HAP-1 (cell line): Measurements from ENCODE around the gene HMCES.

Experiments used
- DNase-seq, 2 experiments: peaks; one replicate each; pipeline ENCODE4 v3.0.0-alpha.2; 2016 to 2020; ENCODE audit warnings: low spot score in 2 of 2
- H3K27me3 ChIP-seq: fragments of 250-450 bp; sonication (Bioruptor Pico); 2 replicates; pipeline ENCODE4 v1.5.1; 2020; ENCODE audit warnings: low read depth, mild to moderate bottlenecking, moderate library complexity
- H3K36me3 ChIP-seq: fragments of 250-450 bp; sonication (Bioruptor Pico); replicated peaks from 2 replicates; pipeline ENCODE4 v1.5.1; 2020; ENCODE audit warnings: mild to moderate bottlenecking
- H3K4me1 ChIP-seq: fragments of 250-450 bp; sonication (Bioruptor Pico); 2 replicates; pipeline ENCODE4 v1.5.1; 2020; ENCODE audit warnings: mild to moderate bottlenecking
- H3K4me3 ChIP-seq: fragments of 250-450 bp; sonication (Bioruptor Pico); 2 replicates; pipeline ENCODE4 v1.5.1; 2020; ENCODE audit warnings: mild to moderate bottlenecking, moderate library complexity
- H3K9me3 ChIP-seq: fragments of 250-450 bp; sonication (Bioruptor Pico); 2 replicates; pipeline ENCODE4 v1.5.1; 2020; ENCODE audit warnings: mild to moderate bottlenecking, moderate library complexity
- in situ Hi-C: fragments of 300-500 bp; cut with MboI; formaldehyde crosslinking; loops from 3 replicates; pipeline ENCODE4 v1.14.3; 2020; ENCODE audit warnings: low sequenced_read_pairs, inconsistent platforms, mixed read lengths

HMCES gene

DNA sequence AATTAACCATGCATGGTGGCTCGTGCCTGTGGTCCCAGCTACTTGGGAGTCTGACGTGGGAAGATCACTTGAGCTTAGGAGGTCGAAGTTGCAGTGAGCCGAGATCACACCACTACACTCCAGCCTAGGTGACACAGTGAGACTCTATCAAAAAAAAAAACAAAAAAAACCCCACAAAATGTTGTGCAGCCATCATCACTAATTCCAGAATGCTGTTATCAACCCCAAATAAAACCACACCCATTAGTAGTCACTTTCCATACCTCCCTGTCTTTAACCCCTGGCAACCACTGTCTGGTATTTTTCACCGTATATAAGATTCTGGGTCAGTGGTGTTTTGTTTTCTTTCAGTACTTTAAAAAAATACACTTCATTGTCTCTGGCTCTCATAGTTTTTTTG is 16.6 kb downstream of the HMCES start:
- Histone ChIP-seq H3K27me3 (no peaks in the 10 kb centered on the region), H3K4me3 (no peak overlapping the region), H3K4me1 (no peaks in the 10 kb centered on the region), H3K36me3 (peaks cover 40% of the 10 kb centered on the region), H3K9me3 (no peaks in the 10 kb centered on the region)
- in situ Hi-C loops = no loop called here
- DNase-seq = no peak

DNA sequence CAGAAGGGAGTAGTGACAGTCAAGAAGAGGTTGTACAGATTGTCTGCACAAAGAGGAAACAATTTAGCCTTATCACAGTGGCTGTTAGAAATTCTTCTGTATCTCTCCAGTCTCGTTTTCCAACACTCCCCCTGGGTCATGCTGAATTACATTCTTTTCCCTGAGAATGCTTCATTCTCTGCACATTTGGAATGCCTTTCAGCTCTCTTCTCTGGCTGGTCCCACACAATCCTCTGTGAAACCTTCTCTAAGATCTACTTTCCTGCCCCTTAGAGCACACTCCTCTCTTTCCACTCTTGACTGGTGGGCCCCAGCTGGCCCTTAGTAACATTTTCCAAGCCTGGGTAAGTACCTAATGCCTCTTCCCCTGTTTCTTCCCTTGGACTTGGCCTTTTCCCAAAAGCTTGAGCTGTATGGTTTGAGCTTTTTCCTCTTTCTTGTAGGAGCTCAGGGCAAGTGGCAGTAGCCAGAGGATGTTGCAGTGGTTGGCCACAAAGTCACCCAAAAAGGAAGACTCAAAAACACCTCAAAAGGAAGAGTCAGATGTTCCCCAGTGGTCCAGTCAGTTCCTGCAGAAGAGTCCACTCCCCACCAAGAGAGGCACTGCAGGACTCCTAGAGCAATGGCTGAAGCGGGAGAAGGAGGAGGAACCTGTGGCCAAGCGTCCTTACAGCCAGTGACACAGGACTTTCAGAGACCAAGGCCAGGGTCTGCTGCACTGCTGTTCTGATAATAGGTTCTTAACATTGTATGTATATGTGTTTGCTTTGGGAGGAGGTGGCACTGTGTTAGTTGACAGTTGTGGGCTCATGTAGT is 25.7 kb downstream of the HMCES start:
- Histone ChIP-seq H3K9me3 (no peaks in the 10 kb centered on the region), H3K4me3 (no peak overlapping the region), H3K36me3 (peaks cover 32% of the 10 kb centered on the region), H3K27me3 (no peaks in the 10 kb centered on the region), H3K4me1 (no peaks in the 10 kb centered on the region)
- in situ Hi-C loops = no loop called here
- DNase-seq = no peak

DNA sequence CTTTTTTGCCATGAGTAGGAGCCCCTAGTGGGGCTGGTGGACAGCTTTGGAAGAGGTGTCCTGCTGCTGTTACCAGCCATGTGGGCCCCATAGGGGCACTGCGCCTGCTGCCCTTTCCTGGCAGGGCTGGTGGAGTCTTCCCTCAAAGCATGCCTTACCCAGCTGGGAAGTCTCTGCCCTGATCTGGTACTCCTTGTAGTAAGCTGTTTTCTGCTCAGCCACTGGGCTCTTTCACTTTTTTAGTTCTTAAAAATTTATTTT is 26.2 kb downstream of the HMCES start:
- peaks cover 31% of the 10 kb centered on the region for H3K36me3 ChIP-seq
- no peaks in the 10 kb centered on the region for H3K27me3 ChIP-seq
- H3K4me1 ChIP-seq = no peaks in the 10 kb centered on the region
- in situ Hi-C loops = no loop called here
- DNase-seq = no peak
- H3K9me3 ChIP-seq = no peaks in the 10 kb centered on the region
- no peak overlapping the region for H3K4me3 ChIP-seq

DNA sequence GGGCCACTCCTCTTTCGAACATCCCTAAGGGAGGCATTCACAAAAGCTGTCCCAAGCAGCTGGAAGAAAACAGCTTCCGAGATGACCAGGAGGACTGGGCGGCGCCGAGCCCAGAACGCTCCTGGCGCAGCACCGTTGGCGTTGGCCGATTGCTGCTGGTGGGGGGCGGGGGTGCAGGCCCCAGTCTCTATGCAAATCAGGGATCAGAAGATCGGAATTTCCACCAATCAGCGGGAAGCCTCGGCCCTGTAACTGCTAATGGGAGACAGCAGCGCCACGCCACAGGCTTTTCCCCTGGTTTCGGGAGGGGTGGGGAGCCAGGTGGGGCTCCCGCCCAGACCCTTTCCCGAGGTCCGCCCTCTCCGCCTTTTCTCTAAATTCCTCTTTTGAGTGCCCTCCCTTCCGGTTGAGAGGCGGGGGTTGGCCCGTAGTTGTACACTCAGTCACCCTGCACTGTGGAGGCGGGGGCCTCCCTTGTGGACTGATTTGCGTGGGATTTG is 27.0 kb downstream of the HMCES start:
- in situ Hi-C loops = no loop called here
- peaks cover 31% of the 10 kb centered on the region for H3K36me3 ChIP-seq
- H3K4me3 ChIP-seq = no peak overlapping the region
- no peaks in the 10 kb centered on the region for H3K27me3 ChIP-seq
- no peak for DNase-seq
- H3K9me3 ChIP-seq = no peaks in the 10 kb centered on the region
- no peaks in the 10 kb centered on the region for H3K4me1 ChIP-seq

DNA sequence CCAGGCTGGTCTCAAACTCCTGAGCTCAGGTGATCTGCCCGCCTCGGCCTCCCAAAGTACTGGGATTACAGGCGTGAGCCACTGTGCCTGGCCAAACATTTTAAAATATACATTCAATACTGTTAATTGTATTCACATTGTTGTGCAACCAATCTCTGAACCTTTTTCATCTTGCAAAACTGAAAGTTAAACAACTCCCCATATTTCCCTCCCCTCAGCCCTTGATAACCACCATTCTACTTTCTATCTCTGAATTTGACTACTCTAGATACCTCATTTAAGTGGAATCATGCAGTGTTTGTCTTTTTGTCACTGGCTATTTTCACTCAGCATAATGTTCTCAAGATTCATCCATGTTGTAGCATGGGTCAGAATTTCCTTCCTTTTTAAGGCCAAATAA is 30.0 kb downstream of the HMCES start:
- no peaks in the 10 kb centered on the region for H3K27me3 ChIP-seq
- in situ Hi-C loops = no loop called here
- no peaks in the 10 kb centered on the region for H3K9me3 ChIP-seq
- H3K4me3 ChIP-seq = no peak overlapping the region
- no peaks in the 10 kb centered on the region for H3K4me1 ChIP-seq
- H3K36me3 ChIP-seq = peaks cover 18% of the 10 kb centered on the region
- no peak for DNase-seq

DNA sequence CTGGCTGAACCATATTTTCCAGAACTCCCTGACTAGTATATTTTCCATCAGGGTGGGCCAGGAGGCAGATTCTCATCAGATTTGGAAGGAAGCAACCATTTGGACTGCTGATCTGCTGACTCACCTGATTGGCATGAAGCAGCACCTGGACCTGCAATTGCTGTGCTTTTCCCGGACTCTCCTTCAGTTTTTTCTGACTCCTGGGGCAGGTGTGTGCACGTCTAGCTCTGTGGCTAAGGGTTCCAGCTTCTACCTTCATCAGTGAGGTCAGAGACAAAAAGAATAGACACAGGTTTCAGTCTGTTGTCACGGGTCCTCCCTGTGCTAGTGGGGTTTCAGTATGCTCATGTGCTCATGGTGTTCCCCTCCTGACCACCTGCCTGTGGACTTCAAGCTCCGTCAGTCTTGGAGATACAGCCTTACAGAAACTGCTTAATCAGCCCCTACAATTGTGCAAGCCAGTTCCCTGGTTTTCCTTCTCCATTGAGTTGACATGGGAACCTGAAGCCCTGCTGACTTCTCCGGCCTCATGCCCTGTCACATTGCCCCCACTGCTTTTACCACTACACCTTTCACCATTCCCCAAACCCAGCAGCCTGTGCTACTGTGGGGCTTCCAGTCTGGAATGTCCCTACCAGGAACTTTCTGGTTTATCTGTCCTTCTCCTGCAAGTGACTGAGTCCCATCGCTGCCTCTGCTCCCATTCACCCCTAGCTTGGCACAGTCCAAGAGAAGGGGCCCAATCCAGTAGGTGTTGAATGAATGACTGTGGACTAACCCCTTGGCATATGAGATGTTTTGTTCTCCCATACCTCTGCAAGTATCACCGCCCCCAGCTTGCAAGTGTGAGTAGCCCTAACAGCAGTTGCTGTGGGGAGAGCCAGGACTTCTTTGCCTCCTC is 31.7 kb downstream of the HMCES start:
- H3K4me3 ChIP-seq = no peak overlapping the region
- H3K27me3 ChIP-seq = no peaks in the 10 kb centered on the region
- in situ Hi-C loops = no loop called here
- peaks cover 5% of the 10 kb centered on the region for H3K36me3 ChIP-seq
- H3K9me3 ChIP-seq = no peaks in the 10 kb centered on the region
- no peaks in the 10 kb centered on the region for H3K4me1 ChIP-seq
- DNase-seq = no peak

DNA sequence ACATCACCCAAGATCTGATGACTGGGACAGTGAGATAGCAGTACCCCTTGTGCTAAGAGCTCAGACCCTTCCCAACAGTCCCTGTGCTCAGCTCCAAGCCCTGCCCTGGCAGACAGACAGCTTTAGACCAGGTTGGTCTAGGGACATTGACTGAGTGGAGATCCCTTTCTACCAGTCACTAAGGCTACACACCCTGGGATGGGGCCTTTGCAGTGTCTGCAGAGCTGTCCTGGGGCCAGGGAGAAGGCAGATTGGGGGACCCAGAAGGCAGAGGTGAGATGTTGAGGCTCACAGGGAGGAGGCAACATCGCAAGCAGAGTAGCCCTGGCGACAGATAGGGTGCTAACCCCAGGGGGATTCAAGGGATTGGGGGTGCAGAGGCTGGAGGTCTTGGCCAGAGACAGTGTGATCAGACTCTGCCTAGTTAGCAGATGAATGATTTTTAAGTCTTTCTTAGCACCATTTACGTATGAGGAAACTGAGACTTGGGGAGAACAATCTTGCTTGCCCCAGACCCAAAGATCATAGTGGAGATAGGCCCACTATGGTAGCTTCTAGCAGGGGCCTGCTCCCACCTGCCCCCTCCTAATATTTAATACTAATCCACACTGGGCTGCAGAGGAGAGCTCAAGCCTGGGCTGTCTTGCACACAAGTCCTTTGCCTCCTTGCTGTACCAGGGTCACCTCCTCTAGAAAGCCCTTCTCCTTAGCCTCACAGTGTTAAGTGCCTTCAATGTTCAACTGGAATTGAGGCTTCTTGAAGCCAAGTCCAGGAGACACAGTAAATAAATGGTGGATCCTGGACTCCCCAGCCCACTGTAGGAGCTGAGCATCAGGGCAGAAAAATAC is 32.6 kb downstream of the HMCES start:
- Histone ChIP-seq H3K4me1 (no peaks in the 10 kb centered on the region), H3K36me3 (no peaks in the 10 kb centered on the region; the same call in 1 of the 2 replicates), H3K27me3 (no peaks in the 10 kb centered on the region), H3K4me3 (no peak overlapping the region), H3K9me3 (no peaks in the 10 kb centered on the region)
- no peak for DNase-seq
- in situ Hi-C loops = no loop called here

DNA sequence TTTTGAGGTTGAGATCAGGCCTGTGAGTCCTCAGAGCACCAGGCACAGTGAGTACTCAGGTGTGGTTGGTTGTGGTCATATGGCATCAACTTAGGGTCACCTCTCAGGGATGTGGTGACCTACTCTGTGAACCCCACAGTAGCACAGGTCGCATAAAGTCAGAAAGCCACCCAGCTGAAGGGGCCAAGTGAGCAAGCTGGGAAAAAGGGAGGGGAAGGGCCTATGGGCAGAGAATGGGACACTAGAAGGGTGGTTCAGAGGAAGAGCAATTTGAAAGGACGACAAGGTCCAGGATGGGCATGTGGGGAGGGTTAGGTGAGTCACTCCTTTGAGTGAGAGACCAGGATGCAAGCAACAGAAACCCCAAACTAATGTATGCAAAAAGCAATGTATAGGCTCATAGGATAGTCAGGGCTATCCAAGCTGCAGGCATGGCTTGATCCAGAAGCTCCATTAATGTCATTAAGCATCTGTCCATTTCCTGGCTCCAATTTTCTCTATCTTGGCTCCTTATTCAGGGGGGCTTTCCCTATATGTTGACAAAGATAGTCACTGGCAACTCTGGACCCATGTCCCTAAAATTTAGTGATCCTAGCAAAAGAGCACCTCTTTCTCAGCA is 33.5 kb downstream of the HMCES start:
- Histone ChIP-seq H3K9me3 (no peaks in the 10 kb centered on the region), H3K4me1 (no peaks in the 10 kb centered on the region), H3K27me3 (no peaks in the 10 kb centered on the region), H3K4me3 (no peak overlapping the region), H3K36me3 (no peaks in the 10 kb centered on the region; the same call in 1 of the 2 replicates)
- in situ Hi-C loops = no loop called here
- no peak for DNase-seq

DNA sequence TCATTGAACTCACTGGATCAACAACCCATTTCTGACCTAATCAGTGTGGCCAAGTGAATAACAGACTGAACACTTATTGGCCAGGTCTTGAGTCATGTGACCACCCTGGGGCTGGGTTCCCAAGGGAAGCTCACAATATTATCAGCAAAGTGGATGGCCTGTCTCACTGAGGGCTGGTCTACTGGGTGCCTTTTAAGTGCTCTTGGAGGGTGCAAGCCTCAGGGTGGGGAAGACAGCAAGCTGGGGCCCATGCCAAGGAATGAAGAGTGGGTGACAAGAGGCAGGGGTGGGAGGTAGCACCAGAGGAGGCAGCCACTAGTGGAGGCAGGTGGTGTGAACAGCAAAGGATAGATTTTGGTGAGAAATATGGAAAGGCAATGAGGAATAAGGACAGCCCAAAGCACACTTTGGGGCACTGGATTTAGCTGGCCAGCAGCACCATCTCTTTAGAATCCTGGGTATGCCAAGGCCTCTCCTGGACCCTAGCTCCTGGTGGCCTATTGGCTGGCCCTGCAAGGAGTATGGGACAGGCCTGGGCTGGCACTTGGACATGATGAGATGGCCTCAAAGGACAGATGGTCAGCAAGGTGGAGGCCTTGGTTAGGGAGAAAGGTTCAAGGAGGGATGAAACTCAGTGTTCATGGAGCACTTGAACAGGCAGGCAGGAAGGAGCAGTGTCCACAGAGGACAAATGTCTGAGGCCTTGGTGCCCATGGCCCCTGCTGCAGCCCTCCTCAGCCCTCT is 34.2 kb downstream of the HMCES start:
- no peak overlapping the region for H3K4me3 ChIP-seq
- in situ Hi-C loops = no loop called here
- no peaks in the 10 kb centered on the region; the same call in 1 of the 2 replicates for H3K36me3 ChIP-seq
- no peaks in the 10 kb centered on the region for H3K9me3 ChIP-seq
- H3K27me3 ChIP-seq = no peaks in the 10 kb centered on the region
- DNase-seq = no peak
- no peaks in the 10 kb centered on the region for H3K4me1 ChIP-seq

DNA sequence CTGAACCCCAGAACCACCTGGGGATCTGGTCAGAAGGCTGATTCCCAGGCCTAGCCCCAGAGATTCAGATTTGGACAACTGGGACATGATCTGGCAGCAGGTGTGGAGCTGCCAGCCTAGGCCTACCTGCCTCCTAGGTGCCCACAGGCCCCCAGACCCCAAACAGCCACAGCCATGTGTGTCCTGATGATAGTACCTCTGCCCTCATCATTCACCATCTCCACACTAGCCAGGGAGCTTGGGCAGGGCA is 34.7 kb downstream of the HMCES start:
- no peak for DNase-seq
- no peaks in the 10 kb centered on the region; the same call in 1 of the 2 replicates for H3K36me3 ChIP-seq
- H3K4me1 ChIP-seq = no peaks in the 10 kb centered on the region
- H3K4me3 ChIP-seq = no peak overlapping the region
- in situ Hi-C loops = no loop called here
- H3K9me3 ChIP-seq = no peaks in the 10 kb centered on the region
- H3K27me3 ChIP-seq = no peaks in the 10 kb centered on the region

DNA sequence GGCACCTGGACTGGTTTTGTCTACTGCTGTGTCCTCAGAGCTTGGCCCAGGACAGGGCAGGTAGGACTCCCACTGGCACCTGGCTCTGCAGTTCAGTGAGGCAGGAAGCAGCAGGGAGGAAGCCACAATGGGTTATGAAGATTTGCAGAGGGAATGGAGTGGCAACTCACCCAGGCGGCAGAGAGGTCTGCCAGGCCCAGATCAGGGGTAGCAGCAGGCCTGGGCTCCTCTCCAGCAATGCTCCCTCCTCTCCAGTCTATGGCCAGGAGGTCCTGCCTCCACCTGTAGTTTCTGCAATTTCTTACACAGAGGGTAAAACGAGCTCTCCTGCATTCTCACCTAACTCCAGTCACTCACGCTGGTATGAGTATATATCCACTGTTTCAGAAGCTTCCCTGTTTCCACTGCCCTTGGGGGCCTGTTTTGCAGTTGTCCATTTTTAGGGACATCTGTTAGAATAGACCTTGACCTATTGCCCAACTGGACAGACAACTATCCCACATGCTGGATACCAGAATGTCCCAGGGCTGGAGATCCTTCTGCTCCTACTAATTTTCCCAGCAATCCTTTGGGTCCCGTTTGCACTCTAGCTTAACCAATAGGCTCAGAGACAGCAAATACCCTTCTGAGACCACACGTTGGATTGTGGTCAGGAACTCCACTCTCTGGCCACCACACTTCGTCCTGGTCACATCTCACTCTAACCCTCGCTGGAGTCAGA is 35.2 kb downstream of the HMCES start:
- Histone ChIP-seq H3K4me3 (peak overlapping the region; percentile 82), H3K9me3 (no peaks in the 10 kb centered on the region), H3K36me3 (no peaks in the 10 kb centered on the region; the same call in 1 of the 2 replicates), H3K4me1 (no peaks in the 10 kb centered on the region), H3K27me3 (no peaks in the 10 kb centered on the region)
- peak in 1 of 2 experiments; percentile 24 for DNase-seq
- in situ Hi-C loops = no loop called here

DNA sequence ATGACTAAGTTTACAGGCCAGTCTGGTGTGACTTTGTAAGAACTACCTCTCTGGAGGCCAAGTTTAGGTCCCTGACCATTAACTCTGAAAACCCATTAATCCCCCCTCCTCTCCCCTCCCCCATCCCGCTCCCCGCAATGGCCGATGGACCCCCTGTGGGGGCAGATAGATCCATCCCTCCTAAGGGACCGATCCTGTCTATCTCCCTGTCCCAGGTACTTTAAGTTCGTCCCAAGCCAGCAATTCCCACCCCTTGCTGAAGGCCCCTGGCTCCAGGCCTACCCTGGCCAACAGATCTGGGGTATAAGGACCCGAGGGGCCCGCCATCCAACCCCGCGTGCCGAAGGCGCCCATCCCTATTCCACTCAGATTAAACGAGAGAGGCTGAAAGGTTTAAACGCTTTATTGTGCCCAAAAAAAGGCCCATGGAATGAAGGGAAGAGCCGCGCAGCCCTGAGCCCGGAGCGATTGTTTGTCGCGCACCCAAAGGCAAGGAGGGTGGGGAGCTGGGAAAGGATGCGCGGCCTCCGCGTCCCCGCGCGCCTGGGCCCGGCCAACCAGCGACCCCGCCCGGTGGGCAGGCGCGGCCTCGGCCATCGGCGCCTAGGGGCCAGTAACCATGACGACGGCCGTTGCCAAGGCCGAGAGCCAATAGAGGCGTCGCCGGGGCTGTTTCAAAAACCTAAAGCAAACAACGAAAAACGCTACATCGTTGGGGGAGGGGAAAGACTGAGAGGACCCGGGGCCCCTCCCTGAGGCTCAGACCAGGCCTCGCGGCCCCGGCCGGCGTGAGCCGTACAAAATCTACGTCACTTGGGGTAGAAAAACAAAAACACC is 35.9 kb downstream of the HMCES start:
- no peaks in the 10 kb centered on the region for H3K27me3 ChIP-seq
- peak; percentile 92 to 95 for DNase-seq
- no peaks in the 10 kb centered on the region for H3K4me1 ChIP-seq
- H3K4me3 ChIP-seq = peak overlapping the region; percentile 82
- H3K9me3 ChIP-seq = no peaks in the 10 kb centered on the region
- in situ Hi-C loops = no loop called here
- H3K36me3 ChIP-seq = no peaks in the 10 kb centered on the region; the same call in 1 of the 2 replicates
